Progenitor cell of endocrine pancreas (in vitro differentiated cells): ENCODE measurements around the gene TIE1. TPM values are rescaled to one million over a fixed set of nuclear protein-coding genes. Genes with fewer than 3 reads are reported as not detected.

ENCODE experiments used
- DNase-seq: peaks from one replicate; pipeline ENCODE4 v3.0.0; 2021; ENCODE audit warnings: low spot score; ENCODE audit not compliant: unreplicated experiment
- H3K27ac Mint-ChIP-seq: 2 replicates; pipeline ENCODE4 v1.8.0; 2021; ENCODE audit warnings: mild to moderate bottlenecking, moderate library complexity, mixed read lengths
- H3K27me3 Mint-ChIP-seq: 2 replicates; pipeline ENCODE4 v1.8.0; 2021; ENCODE audit warnings: mixed read lengths
- H3K36me3 Mint-ChIP-seq: 2 replicates; pipeline ENCODE4 v1.8.0; 2022; ENCODE audit warnings: mixed read lengths; ENCODE audit not compliant: insufficient read depth
- H3K4me1 Mint-ChIP-seq: 2 replicates; pipeline ENCODE4 v1.8.0; 2021; ENCODE audit warnings: low read depth, mixed read lengths
- H3K4me3 Mint-ChIP-seq: 2 replicates; pipeline ENCODE4 v1.8.0; 2021; ENCODE audit warnings: low read depth, mild to moderate bottlenecking, moderate library complexity, mixed read lengths
- H3K9me3 Mint-ChIP-seq: 2 replicates; pipeline ENCODE4 v1.8.0; 2021; ENCODE audit warnings: low read depth, mixed read lengths
- total RNA-seq: library from RNA; stranded (reverse); gene quantifications from 2 replicates; pipeline ENCODE4 v1.2.1, GENCODE V29; 2021
- TF ChIP-seq, protein P1 (sequence below): fragments of 200-600 bp; sonication (generic); IDR thresholded peaks from one replicate; pipeline ENCODE4 v1.5.0; 2021; ENCODE audit warnings: antibody characterized with exemption, mild to moderate bottlenecking; ENCODE audit not compliant: unreplicated experiment

TIE1 gene
- total RNA-seq, 1 donor from 2014 or later: 1.2 TPM

- no peak for DNase-seq
- Mint-ChIP-seq H3K27me3 (peaks cover 12% of the 10 kb centered on the region), H3K4me3 (no peak overlapping the region), H3K36me3 (no peaks in the 10 kb centered on the region), H3K27ac (no peak overlapping the region), H3K4me1 (peaks cover 3% of the 10 kb centered on the region), H3K9me3 (no peaks in the 10 kb centered on the region)
- TF ChIP-seq, protein P1, sequence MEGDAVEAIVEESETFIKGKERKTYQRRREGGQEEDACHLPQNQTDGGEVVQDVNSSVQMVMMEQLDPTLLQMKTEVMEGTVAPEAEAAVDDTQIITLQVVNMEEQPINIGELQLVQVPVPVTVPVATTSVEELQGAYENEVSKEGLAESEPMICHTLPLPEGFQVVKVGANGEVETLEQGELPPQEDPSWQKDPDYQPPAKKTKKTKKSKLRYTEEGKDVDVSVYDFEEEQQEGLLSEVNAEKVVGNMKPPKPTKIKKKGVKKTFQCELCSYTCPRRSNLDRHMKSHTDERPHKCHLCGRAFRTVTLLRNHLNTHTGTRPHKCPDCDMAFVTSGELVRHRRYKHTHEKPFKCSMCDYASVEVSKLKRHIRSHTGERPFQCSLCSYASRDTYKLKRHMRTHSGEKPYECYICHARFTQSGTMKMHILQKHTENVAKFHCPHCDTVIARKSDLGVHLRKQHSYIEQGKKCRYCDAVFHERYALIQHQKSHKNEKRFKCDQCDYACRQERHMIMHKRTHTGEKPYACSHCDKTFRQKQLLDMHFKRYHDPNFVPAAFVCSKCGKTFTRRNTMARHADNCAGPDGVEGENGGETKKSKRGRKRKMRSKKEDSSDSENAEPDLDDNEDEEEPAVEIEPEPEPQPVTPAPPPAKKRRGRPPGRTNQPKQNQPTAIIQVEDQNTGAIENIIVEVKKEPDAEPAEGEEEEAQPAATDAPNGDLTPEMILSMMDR: no peak
These were observed 11.4 kb downstream of the TIE1 start for GRCh38 chr1:43312212-43312623.

GRCh38 chr1:43312663-43313515 is 12.1 kb downstream of the TIE1 start:
- no peak for DNase-seq
- Mint-ChIP-seq H3K9me3 (no peaks in the 10 kb centered on the region), H3K27me3 (peaks cover 12% of the 10 kb centered on the region), H3K4me3 (no peak overlapping the region), H3K27ac (no peak overlapping the region), H3K4me1 (peaks cover 3% of the 10 kb centered on the region), H3K36me3 (no peaks in the 10 kb centered on the region)
- TF ChIP-seq, protein P1: no peak

- Mint-ChIP-seq H3K9me3 (no peaks in the 10 kb centered on the region), H3K27ac (no peak overlapping the region), H3K4me3 (no peak overlapping the region), H3K36me3 (no peaks in the 10 kb centered on the region), H3K4me1 (peaks cover 3% of the 10 kb centered on the region), H3K27me3 (peaks cover 12% of the 10 kb centered on the region)
- TF ChIP-seq, protein P1: no peak
- DNase-seq: no peak
These were observed 13.0 kb downstream of the TIE1 start for GRCh38 chr1:43313771-43314170.

DNA sequence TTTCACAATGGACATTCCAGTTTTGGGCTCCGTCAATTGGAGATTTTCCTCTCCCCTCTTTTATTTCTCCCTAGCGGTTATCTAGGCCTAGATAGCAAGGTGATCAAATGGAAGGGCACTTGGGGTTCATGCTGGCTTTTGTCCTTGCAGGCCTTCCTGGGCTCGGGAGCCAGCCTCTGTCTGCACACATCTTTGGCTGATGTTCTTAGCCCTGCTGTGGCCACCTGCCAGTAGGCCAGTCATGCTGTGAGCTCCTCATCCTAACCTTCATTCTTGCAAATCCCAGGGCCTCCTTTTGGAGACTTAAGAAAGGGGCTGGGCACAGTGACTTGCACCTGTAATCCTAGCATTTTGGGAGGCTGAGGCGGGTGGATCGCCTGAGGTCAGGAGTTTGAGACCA is 13.5 kb downstream of the TIE1 start:
- DNase-seq: no peak
- Mint-ChIP-seq H3K4me1 (peaks cover 3% of the 10 kb centered on the region), H3K36me3 (no peaks in the 10 kb centered on the region), H3K27me3 (peaks cover 12% of the 10 kb centered on the region), H3K9me3 (no peaks in the 10 kb centered on the region), H3K4me3 (no peak overlapping the region), H3K27ac (no peak overlapping the region)
- TF ChIP-seq, protein P1: no peak

GRCh38 chr1:43315481-43315880 is 14.7 kb downstream of the TIE1 start:
- H3K27me3 Mint-ChIP-seq: peaks cover 12% of the 10 kb centered on the region
- no peaks in the 10 kb centered on the region for H3K36me3 Mint-ChIP-seq
- H3K9me3 Mint-ChIP-seq: no peaks in the 10 kb centered on the region
- H3K4me3 Mint-ChIP-seq: no peak overlapping the region
- DNase-seq: no peak
- TF ChIP-seq, protein P1: no peak
- H3K4me1 Mint-ChIP-seq: peaks cover 3% of the 10 kb centered on the region
- H3K27ac Mint-ChIP-seq: no peak overlapping the region
